ENCODE results near the gene SDK1.
A peak's percentile ranks its signal among the peaks of the same experiment; 100 is the strongest.

SDK1 gene

DNA sequence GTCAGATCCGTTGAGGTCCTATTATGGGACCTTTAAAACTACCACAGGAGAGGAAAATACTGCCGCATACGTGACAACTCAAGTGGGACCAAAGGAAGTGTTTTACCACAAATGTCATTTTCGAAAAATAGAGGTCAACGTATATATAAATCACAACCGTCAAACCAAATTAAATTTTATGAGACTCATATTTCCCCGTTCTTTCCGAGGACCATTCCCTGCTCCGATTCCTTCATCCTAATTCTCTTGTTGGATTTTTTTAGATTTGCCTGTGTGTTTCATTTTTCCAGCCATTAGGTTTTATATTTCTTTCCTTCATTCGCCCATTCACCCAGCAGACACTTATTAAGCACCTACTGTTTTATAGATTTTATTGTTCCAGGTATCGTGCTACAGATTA, 797.1 kb downstream of the SDK1 start:
- in situ Hi-C loops (cut with HindIII; ENCODE audit: low sequenced_read_pairs) = no loop called here
- no peak for DNase-seq (ENCODE audit: low read depth, low spot score)
- TF ChIP-seq, protein P1, sequence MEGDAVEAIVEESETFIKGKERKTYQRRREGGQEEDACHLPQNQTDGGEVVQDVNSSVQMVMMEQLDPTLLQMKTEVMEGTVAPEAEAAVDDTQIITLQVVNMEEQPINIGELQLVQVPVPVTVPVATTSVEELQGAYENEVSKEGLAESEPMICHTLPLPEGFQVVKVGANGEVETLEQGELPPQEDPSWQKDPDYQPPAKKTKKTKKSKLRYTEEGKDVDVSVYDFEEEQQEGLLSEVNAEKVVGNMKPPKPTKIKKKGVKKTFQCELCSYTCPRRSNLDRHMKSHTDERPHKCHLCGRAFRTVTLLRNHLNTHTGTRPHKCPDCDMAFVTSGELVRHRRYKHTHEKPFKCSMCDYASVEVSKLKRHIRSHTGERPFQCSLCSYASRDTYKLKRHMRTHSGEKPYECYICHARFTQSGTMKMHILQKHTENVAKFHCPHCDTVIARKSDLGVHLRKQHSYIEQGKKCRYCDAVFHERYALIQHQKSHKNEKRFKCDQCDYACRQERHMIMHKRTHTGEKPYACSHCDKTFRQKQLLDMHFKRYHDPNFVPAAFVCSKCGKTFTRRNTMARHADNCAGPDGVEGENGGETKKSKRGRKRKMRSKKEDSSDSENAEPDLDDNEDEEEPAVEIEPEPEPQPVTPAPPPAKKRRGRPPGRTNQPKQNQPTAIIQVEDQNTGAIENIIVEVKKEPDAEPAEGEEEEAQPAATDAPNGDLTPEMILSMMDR (IDR thresholded peaks at IDR 0.05; ENCODE audit: low read depth, low read length) = no peak
- H3K4me3 ChIP-seq (ENCODE audit: low read depth, low read length) = no peak overlapping the region

DNA sequence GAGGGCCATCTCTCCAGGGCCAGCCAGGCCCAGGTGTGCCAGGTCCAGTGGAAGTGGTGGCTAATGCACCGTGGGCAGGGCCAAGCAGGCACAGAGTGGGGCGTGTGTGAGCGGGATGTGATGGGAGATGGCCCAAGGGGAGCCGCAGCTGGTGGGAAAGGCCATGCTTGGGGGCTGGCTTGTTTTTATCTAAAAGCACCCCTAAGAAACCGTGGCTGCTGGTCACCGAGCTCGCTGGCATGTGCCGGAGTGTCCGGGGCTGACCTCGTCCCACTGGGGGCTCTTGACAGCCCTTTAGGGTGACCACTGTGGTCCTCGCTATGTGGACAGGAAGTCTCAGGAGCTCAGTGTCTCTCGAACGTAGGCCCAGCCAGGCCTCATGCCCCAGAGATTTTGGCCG, 798.6 kb downstream of the SDK1 start:
- H3K4me3 ChIP-seq (ENCODE audit: low read depth, low read length) = no peak overlapping the region
- no peak for DNase-seq (ENCODE audit: low read depth, low spot score)
- TF ChIP-seq, protein P1 (IDR thresholded peaks at IDR 0.05; ENCODE audit: low read depth, low read length) = no peak
- in situ Hi-C loops (cut with HindIII; ENCODE audit: low sequenced_read_pairs) = no loop called here

DNA sequence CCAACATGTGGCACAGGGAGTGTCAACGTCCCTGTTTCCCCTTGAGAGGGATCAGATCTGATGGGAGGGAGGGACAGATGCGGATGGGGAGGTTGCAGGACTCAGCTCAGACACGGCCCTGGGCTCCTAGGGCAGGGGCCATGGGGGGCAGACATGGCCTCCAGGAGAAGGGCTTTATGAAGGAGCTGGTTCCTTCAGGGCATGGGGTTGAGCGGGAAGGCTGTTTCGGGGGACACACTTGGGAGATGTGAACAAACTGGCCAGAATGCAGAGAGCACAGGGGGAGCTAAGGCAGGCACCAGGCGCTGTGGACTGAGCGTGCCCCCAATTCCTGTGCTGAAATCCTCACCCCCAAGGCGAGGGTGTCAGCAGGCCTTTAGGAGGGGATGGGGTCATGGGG, 799.1 kb downstream of the SDK1 start:
- no peak overlapping the region for H3K4me3 ChIP-seq (ENCODE audit: low read depth, low read length)
- DNase-seq (ENCODE audit: low read depth, low spot score) = no peak
- TF ChIP-seq, protein P1 (IDR thresholded peaks at IDR 0.05; ENCODE audit: low read depth, low read length) = no peak
- in situ Hi-C loops (cut with HindIII; ENCODE audit: low sequenced_read_pairs) = no loop called here

DNA sequence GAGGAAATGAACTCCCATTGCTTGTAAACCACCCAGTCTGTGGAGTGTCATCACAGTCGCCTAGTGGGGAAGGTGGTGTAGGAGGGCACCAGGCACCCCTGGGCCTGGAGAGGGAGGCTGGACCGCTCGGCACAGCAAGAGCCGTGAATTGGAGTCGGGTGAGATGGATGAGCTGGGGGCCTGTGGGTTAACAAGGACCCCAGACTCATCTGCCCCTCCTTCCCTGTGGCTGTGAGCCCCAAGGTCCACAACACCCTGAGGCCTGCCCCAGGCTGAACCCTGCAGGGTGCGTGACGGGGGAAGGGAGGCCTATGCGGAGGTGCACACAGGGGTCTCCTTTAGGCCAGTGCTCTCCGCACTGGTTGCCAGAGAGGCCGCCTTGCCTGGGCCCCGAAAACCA, 799.6 kb downstream of the SDK1 start:
- TF ChIP-seq, protein P1 (IDR thresholded peaks at IDR 0.05; ENCODE audit: low read depth, low read length) = no peak
- in situ Hi-C loops (cut with HindIII; ENCODE audit: low sequenced_read_pairs) = no loop called here
- no peak for DNase-seq (ENCODE audit: low read depth, low spot score)
- no peak overlapping the region for H3K4me3 ChIP-seq (ENCODE audit: low read depth, low read length)

DNA sequence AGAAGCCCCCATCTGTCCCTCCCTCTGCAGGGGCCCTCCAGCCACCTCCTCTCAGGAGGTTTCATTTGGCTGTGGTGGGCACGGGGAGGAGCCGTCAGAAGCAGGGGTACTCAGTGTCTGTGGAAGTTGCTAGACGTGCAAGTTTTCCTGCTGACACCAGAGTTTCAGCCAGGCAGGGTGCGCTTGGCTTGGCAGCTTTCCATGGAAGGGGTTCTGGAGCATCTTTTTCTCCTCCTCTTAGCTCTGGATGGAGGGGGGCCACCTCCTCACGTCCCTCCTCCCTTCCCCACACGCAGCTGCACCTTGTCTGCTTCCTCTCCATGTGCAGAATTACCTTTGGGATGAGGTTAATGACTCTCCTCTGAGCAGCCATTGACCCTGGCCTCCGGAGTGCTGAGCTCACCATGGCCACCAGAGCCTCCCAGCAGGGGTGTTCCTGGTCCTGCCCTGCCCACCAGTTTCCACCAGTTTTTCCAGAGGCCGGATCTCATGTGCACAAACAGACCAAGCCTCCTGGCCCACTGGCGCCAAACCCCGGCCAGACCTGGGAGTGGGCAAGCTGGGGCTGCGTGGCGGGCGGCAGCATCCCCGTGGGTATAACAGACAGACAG, 801.3 kb downstream of the SDK1 start:
- TF ChIP-seq, protein P1 (IDR thresholded peaks at IDR 0.05; ENCODE audit: low read depth, low read length) = no peak
- peak; percentile 4 for DNase-seq (ENCODE audit: low read depth, low spot score)
- in situ Hi-C loops (cut with HindIII; ENCODE audit: low sequenced_read_pairs) = no loop called here
- no peak overlapping the region for H3K4me3 ChIP-seq (ENCODE audit: low read depth, low read length)

DNA sequence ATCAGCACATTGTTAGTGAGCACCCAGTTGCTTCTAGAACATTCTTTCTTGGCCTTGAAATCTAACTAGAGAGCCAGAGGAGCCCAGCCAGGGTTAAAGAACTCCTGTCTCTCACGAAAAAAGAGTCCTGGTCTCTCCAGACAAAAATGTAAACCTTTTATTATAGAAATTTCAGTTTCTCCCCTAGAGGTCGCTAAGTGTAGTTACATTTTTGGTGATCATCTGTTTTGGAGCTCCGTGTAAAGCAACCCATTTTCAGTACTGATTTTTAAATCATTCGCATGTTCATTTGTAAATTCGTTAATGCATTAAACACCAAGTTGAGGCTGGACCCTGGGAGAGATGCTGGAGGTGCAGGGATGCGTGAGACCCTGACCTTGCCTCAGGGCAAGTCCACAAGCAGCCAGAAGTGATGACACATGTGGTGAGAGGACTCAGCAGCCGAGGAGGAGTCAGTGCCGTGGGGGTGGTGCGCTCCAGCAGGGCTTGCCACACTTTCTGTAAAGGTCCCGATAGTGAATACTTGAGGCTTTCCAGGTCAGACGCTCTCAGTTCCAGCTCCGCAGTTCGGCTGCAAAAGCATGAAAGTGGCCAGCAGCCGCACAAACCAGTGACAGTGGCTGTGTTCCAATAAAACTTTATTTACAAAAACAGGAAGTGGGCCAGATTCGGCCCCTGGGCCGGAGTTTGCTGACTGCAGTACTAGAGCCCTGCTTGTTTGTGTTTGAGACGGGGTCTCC, 802.5 kb downstream of the SDK1 start:
- in situ Hi-C loops (cut with HindIII; ENCODE audit: low sequenced_read_pairs) = no loop called here
- no peak overlapping the region for H3K4me3 ChIP-seq (ENCODE audit: low read depth, low read length)
- peak; percentile 8 for DNase-seq (ENCODE audit: low read depth, low spot score)
- TF ChIP-seq, protein P1 (IDR thresholded peaks at IDR 0.05; ENCODE audit: low read depth, low read length) = peak; percentile 11

Data from astrocyte of the spinal cord (primary cell).